Stimulated activated CD8-positive, alpha-beta memory T cell treated with anti-CD3 and anti-CD28 coated beads, Interleukin-7, amount 100 ng/mL, for 48 hours (primary cell): ENCODE data around the gene DIP2C.

ENCODE experiments used
- DNase-seq, 2 donors: peaks; one replicate each; pipeline ENCODE4 v3.0.0-alpha.2; 2020; ENCODE audit warnings: low read depth in 1 of 2; ENCODE audit errors: extremely low read depth in 1 of 2

Gene DIP2C

DNA sequence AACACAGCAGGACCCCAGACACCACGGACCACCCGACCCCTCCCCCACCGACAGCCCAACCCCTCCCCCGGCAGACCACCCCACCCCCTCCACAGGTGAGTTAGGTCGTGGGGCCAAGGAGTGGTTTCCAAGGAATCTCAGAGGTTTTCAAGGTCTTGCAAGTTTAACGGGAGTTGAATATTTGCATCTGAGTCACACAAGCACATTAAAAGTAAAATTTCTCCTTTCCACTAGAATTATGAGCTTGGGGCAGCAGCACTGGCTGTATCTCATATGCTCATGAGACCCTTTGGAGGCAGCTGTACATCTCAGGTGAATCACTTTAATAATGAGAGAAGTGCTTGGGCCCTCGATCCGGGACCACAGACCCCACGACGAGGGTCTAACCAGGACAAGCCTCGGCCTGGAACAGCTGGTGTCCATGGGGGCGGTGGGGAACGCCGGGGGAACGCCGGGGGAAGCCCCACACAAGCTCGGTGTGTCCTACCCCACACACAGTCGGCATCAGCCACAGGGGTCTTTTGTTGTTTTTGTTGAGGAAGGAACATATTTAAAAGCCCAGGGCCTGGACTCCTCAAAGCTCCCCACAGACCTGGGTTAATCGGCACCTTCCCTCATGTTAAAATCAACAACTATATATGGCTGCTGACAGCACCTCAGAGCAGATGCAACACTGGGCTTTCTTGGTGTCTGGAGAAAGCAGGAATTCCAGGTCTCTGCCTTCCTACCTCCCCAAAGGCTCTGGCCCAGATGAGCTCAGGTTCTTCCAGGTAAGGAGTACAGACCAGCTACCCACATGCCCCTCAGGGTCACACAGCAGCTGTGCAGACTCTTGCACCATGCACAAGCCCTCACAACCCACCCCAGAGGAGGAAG, 130.3 kb downstream of the DIP2C start:
- no peak for DNase-seq

GRCh38 chr10:558364-558763, 131.1 kb downstream of the DIP2C start:
- DNase-seq, result no peak

- DNase-seq, result no peak
These were observed 131.6 kb downstream of the DIP2C start for GRCh38 chr10:557792-558328.

GRCh38 chr10:556971-557637, 132.4 kb downstream of the DIP2C start:
- DNase-seq, result no peak

- no peak for DNase-seq
These were observed 133.7 kb downstream of the DIP2C start for GRCh38 chr10:555682-556350.

- DNase-seq, result no peak
These were observed 134.2 kb downstream of the DIP2C start for GRCh38 chr10:555281-555680.

DNA sequence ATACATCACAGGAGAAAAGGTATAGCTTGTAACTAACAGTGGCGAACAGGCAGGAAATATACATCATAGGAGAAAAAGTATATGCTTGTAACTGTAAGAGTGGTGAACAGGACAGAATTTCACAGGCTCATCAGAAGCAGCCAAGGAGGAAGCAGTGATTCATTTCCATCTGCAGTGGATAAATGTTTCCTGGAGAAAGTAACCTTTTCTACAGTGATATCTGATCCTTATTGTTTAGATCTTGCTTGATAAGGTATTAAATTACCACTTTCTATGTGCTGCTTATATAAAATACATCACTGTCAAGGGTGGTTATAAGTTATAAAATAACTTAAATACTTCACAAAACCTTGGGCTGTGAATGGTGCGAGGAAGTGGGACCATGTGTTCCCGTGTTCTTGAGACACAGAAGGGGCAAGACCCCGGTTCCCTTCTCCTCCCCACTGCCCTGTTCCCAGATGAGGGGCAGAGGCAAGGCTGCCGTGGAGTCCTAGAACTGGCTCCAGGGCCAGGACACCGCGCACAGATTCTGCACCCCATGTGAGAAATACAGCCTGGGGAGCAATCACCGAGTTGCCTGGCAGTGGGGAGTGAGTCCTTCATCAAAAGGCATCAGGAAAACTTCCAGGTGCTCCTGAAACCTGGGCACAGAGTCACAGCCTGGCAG, 135.2 kb downstream of the DIP2C start:
- DNase-seq, result no peak

- no peak for DNase-seq
These were observed 136.2 kb downstream of the DIP2C start for GRCh38 chr10:553233-553632.

DNA sequence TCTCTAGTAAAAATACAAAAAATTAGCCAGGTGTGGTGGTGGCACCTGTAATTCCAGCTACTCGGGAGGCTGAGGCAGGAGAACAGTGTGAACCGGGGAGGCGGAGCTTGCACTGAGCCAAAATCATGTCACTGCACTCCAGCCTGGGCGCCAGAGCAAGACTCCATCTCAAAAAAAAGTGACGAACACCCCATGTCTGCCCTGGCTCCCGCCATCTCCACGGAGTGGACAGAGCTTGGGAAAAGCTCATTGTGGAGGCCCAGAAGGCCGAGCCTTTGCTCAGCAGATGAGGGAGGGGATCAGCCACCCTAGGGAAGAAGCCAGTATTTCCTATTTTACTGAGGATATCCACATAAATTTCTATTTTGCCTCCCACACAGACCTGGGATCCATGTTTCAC, 136.8 kb downstream of the DIP2C start:
- no peak for DNase-seq

DNA sequence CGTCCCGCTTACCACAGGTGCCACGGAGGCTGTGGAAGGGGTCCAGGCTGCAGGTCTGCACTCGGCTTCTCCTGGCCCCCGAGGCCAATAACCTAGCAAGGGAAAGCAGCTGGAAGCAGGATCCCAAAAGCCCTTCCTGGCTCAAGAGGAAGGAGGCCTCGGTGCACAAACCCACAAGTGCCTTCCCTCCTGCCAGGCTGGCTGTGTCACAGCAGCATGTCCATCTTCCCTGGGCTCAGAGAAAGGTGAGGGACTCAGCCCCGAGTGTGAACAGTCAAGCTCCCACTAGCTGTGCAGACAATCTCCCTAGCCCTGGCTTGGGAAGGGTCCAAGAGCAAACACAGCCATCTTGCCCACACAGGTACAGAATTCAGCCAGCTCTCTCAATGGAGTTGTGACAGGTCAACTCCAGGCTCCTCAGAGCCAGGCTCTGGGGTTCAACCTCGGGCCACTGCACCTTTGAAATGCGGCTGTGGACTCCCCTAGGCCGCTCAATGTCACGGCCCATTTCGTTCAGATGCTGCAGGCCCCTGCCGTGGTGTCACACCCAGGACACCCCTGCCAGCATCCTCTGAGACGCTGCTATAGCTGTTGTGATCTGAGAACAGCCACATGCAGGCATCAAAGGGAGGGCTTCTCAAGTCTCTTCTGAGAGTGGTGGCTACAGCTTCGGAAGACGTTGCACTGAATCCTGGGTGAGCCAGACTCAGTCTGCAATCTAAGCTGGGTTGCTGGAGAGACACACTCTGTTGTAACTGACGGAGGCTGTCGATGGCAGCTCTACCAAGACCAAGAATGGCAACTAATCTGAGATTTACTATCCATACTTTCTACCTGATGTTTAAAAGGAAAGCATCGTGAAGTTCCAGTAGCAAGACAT, 137.9 kb downstream of the DIP2C start:
- DNase-seq, result no peak

DNA sequence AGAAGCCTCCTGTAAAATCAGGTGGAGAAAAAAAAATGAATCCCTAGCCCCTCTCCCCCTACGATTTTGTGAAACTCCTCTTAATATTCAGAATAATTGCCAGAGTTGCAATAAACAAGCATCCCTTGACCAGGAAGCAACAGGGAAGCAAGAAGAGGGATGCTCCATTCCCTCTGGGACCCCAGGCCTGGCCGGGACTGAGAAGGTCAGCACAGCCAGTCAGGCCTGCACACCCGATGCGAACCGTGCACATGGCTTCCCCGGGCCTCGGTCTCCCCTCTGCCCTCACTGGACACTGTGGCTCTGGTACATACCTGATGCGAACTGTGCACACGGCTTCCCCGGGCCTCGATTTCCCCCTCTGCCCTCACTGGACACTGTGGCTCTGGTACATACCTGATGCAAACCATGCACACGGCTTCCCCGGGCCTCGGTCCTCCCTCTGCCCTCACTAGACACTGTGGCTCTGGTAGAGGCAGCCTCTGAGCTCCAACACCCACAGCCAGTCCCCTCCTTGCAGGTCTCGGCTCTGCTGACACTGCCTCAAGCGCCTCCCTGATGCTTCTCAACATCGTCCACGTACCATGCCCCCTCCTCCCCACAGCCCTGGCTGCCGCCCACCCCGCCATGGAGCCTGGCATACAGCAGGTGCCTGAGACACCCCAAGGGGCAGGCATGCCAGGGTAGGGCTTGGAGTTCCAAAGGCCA, 138.6 kb downstream of the DIP2C start:
- DNase-seq, result no peak

- DNase-seq, result no peak
These were observed 140.1 kb downstream of the DIP2C start for GRCh38 chr10:549391-549790.

- DNase-seq, result no peak
These were observed 141.1 kb downstream of the DIP2C start for GRCh38 chr10:548238-548901.

GRCh38 chr10:547591-548081, 141.8 kb downstream of the DIP2C start:
- DNase-seq, result no peak

DNA sequence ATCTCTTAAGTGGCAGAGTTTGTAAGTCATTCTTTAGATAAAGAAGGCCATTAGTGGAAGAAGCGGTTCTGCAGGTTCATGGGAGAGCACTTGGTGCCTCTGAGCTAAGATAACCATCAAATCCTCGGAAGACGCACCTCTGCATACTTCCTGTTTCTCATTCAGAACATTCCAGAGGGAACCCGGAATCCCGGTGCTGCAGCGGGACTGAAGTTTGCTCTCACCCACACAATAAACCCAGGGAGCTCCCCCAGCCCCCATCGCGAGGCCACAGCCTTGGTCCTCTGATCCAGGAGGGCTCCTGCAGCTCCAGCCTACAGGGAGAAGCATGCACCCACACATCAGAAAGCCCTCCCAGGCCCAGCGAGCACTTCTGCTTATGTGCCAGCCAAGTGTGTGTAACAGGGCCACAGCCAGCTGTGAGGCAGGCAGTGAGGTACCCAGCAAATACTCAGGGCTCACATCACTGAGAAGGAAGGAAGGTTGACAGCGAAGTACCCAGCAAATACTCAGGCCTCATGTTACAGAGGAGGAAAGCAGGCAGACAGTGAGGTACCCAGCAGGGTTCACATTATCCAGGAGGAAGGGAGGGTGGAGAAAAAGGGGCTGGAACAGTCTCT, 142.4 kb downstream of the DIP2C start:
- DNase-seq, result no peak

DNA sequence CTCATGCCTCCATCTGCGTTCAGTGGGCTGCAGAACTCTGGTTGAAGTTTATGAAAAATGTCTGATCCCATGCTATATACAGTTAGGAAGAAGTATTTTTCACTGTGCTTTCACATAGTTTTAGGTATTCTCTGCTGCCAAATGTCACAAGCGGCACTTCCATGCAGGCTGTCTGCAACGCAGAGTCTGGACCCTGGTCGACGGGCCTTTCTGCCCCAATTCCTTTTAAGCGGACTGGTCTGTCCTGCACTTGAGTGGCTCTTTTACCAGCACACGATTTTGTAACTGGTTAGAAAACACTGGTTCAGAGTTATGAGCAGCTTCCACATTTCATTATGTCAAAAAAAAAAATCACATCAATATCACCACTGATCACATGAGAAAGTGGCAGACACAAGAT, 143.0 kb downstream of the DIP2C start:
- DNase-seq, result no peak

GRCh38 chr10:543862-544822, 145.3 kb downstream of the DIP2C start:
- DNase-seq, result no peak
